Stimulated activated CD8-positive, alpha-beta memory T cell treated with anti-CD3 and anti-CD28 coated beads, Interleukin-7, amount 100 ng/mL, for 24 hours (primary cell): Measurements from ENCODE around the gene PRKG1.
"Not testable (repeated sequence)": the region's sequence is repeated elsewhere in the genome, so short reads cannot be mapped to it uniquely, and the experiment has no call there.

Experiments used
- DNase-seq: peaks from one replicate; pipeline ENCODE4 v3.0.0-alpha.2; 2020; ENCODE audit warnings: low read depth

PRKG1 gene

DNA sequence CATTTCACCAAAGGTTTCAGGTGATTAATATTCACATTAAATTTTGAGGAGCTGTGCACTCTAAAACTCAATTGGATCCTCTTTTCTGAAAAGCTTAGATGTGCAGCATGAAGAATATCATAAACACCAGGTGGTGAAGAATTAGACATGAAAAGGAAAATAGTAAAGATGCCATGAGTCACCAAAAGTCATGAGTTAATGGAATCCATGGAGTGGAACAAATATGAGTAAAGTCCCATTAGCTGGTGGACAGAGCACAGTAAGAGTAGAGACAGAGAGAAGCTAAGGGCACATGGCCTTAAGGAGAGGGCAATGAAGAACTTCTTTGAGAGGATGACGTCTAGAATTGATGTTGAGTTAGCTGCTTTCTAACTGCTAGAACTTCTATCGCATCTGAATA is 353.5 kb downstream of the PRKG1 start:
- DNase-seq, result no peak

- DNase-seq, result no peak
Measured at GRCh38 chr10:51430506-51430905, 356.2 kb downstream of the PRKG1 start.

- no peak for DNase-seq
Measured at GRCh38 chr10:51433949-51434475, 359.7 kb downstream of the PRKG1 start.

- DNase-seq, result no peak
Measured at GRCh38 chr10:51436805-51437204, 362.5 kb downstream of the PRKG1 start.

GRCh38 chr10:51439645-51440044 is 365.4 kb downstream of the PRKG1 start:
- DNase-seq, result no peak

GRCh38 chr10:51445588-51445987 is 371.3 kb downstream of the PRKG1 start:
- DNase-seq, result no peak

DNA sequence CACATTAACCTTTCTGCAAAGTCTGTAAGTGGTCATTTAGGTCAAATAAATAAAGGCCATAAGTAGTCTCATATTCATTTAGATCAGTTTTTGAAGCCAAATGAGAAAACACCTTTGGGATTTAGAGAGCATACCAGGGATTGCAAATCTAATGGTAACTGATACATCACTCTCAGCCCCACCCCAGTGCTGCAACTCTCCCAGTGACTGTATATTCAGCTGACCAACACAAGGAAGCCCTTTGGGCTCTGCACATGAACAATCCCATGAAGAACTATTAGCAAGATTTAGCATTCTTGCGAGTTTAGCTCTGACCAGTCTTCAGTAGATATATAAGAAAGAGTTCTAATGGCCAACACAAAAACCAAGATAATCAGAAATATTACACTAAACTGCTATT is 372.8 kb downstream of the PRKG1 start:
- DNase-seq, result no peak

DNA sequence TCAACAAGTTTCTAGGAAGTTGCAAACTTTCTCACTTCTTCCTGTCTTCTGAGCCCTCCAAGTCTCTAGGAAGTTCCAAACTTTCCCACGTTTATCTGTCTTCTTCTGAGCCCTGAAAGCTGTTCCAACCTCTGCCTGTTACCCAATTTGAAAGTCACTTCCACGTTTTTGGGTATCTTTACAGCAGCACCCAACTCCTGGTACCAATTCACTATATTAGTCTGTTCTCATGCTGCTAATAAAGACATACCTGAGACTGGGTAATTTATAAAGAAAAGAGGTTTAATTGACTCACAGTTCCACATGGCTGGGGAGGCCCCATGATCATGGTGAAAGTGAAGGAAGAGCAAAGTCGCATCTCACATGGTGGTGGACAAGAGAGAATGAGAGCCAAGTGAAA is 381.5 kb downstream of the PRKG1 start:
- not testable (repeated sequence) for DNase-seq

GRCh38 chr10:51459476-51459875 is 385.2 kb downstream of the PRKG1 start:
- DNase-seq, result no peak

DNA sequence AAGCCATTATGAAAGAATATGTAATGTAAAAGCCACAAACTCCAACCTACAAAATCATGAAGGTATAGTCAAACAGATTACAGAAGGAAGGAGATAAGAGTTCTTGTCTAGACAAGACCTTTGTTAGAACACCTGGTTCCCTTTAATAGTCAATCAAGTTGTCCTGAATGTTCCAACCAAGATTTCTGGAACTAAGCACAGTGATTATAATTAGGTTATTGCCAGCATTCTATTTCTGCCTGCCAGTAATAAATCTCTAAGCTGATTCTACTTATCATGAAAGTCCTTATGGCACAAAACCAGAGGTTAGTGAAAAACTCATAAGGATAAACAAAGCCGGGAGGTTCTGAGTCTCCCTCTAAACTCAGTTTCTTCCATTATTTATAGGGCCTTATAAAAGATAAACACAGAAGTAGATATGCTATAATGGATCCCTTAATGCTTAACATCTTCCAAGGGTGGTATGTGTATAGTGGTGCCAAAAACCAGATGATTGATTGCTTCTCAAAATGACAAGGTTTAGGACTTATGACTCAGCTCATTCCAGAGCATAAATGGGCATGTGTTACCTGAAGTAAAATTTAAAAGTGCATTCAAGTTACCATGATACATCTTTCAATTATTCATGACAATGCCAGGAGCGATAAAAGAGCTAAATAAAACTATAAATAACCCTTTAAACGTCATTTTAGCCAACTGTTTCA is 387.9 kb downstream of the PRKG1 start:
- no peak for DNase-seq

DNA sequence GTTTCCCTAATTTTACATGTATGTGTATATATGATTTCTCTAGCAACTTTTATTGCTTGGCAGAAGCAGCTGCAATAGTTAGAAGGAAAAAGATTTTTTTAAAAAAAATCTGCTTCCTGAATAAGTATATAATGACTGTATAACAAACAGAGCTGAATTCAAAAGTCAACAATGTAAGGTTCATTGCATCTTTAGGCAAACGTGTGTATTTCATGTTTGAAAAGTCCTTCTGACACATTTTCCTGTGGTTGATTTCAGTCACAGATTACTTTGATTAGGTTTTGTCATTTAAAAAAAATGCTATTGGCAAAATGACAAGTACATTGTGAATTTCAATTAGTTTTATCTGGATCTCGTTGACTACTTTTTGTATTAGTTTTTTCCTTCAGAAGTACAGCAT is 394.1 kb downstream of the PRKG1 start:
- no peak for DNase-seq

- no peak for DNase-seq
Measured at GRCh38 chr10:51469686-51470085, 395.4 kb downstream of the PRKG1 start.

DNA sequence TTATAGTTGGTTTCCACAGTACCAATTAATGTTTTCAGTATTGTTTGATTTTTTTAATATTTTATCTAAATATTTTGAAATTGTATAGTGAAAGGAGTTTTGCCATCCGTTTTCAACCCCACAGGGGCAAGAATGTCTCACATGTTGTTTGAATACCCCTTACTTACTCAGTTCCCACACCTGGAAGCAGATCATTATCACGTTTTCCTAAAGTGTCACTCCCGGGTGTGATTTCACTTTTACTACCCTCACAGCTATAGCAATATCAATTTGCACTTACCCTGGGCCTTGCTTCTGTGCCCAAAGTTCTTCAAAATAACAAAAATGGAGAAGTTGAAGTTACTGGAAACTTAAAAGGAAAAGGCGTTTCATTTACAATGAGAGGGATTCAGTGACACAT is 397.0 kb downstream of the PRKG1 start:
- DNase-seq, result no peak

DNA sequence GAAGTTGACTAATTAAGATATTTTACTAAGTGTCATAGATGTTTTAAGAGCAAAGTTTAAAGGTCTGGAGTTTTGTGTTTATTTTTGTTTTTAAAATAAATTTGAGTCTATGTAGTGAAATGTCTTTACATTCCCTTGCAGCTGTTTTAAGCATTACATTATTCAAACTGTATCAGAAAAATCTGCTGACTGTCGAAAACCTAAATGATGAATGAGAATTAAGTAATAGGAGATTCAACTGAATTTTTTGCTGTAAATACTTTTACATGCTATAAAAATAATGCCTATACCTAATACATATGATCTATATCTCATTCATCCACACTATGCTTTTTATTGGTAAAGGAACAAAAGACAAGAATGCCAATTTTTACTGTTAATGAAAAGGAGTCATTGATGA is 397.9 kb downstream of the PRKG1 start:
- no peak for DNase-seq

GRCh38 chr10:51479711-51480110 is 405.4 kb downstream of the PRKG1 start:
- no peak for DNase-seq

GRCh38 chr10:51485668-51486067 is 411.4 kb downstream of the PRKG1 start:
- no peak for DNase-seq

DNA sequence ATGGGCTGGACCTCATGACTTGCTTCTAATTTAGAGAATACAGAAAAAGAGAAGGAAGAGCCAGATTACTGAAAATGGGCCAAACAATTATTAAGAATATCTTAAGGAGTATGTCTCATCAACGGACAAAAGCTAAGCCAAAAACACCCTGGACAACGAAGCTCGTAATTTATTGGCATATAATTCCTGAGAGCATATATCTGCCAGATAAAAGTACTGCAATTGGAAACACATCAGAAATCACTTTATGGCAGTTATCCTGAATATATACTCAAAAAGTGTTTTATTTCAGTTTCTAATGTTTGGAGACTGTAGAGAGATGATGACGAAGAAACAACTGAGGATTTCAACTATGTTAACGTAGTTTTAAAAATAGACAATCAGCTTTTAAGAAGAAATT is 413.3 kb downstream of the PRKG1 start:
- no peak for DNase-seq

GRCh38 chr10:51488766-51489408 is 414.6 kb downstream of the PRKG1 start:
- DNase-seq, result no peak

- DNase-seq, result no peak
Measured at GRCh38 chr10:51498424-51498823, 424.1 kb downstream of the PRKG1 start.

- DNase-seq, result no peak
Measured at GRCh38 chr10:51501396-51501795, 427.1 kb downstream of the PRKG1 start.

GRCh38 chr10:51502124-51502523 is 427.8 kb downstream of the PRKG1 start:
- DNase-seq, result no peak

DNA sequence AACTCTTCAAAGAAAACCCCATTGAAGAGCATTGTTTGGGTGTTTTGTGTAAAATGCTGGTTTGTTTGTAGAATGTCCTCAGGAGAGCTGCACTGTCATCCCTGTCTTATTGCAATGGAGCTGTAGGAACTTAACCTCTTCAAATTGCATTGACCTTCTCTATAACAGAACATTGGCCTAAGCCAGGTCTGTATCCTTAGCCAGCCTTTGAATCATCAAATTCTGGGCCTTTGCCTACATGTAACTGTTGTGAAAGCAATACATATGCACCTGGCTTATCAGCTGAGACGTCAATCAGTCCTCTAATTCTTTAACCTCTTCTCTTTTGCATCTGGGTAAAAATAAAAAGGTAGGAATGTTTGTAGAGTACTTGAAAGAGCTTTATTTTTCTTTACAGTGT is 429.1 kb downstream of the PRKG1 start:
- DNase-seq, result no peak

DNA sequence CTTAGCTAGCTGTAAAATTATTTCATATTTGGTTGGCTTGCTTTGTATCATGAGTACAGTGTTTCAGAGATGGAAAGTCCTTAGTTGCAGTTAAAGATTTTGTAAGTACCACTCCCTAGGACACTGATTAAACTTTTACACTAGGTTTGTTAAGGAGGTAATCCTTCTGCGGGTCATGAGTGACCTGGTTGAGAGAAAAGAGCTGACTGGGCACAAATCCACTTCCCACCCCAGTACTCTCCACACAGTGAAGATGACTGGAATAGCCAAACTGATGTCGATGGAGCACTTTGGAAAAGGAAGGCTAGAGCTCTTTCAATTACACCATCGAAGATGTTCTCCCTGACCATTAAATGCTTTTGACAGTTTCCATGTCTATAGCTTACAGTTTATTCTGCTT is 433.2 kb downstream of the PRKG1 start:
- no peak for DNase-seq

DNA sequence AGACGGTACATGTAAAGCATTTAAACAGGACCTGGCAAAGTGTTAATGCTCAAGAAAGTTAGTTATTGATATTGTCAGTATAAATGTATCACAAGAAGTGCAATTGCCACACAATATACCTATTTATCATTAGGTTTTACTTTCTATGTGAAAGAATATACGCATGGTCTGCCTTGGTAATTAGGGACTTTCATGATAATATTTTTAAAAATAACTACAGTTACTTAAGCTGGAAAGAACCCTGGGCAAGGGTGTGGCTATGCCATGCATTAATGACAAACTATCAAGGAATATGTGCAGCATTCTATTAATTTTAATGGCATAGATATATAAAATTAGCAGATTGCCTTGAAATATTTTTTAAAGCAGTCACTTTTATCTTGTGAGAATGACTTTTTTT is 433.9 kb downstream of the PRKG1 start:
- no peak for DNase-seq
